HepG2 (cell line): ENCODE measurements around the gene ING1. TPM values are rescaled to one million over a fixed set of nuclear protein-coding genes. Genes with fewer than 3 reads are reported as not detected.
A peak's percentile ranks its signal among the peaks of the same experiment; 100 is the strongest.

ENCODE experiments used
- ARNTL ChIP-seq: sonication (generic); formaldehyde crosslinking; IDR thresholded peaks from 2 replicates; pipeline ENCODE4 v1.4.0; 2020; ENCODE audit warnings: mild to moderate bottlenecking, missing genetic modification reagents
- GLI4 ChIP-seq: sonication (generic); formaldehyde crosslinking; IDR thresholded peaks from 2 replicates; pipeline ENCODE4 v1.5.1; 2020; ENCODE audit warnings: missing genetic modification reagents, mild to moderate bottlenecking, moderate library complexity, borderline replicate concordance
- GTF2F1 ChIP-seq: fragments of 150-350 bp; IDR thresholded peaks from 2 replicates; pipeline ENCODE4 v1.6.1; 2014; ENCODE audit warnings: low read length
- HIVEP1 ChIP-seq: sonication (generic); formaldehyde crosslinking; IDR thresholded peaks from 2 replicates; pipeline ENCODE4 v1.4.0; 2020; ENCODE audit warnings: mild to moderate bottlenecking, missing genetic modification reagents
- HMG20A ChIP-seq: IDR thresholded peaks from 2 replicates; pipeline ENCODE4 v1.6.1; 2016; ENCODE audit warnings: borderline replicate concordance
- MIXL1 ChIP-seq: IDR thresholded peaks from 2 replicates; pipeline ENCODE4 v1.6.1; 2016
- NFKBIZ ChIP-seq: IDR thresholded peaks from 2 replicates; pipeline ENCODE4 v1.6.1; 2018; ENCODE audit warnings: missing genetic modification reagents, missing compliant biosample characterization
- PHF8 ChIP-seq: sonication (generic); formaldehyde crosslinking; IDR thresholded peaks from 2 replicates; pipeline ENCODE4 v1.5.0; 2020; ENCODE audit warnings: missing genetic modification reagents
- SALL2 ChIP-seq: sonication (generic); formaldehyde crosslinking; IDR thresholded peaks from 2 replicates; pipeline ENCODE4 v1.8.1; 2023; ENCODE audit warnings: mild to moderate bottlenecking, missing genetic modification reagents, inconsistent platforms
- SP1 ChIP-seq, 2 experiments: fragments of 450-650 bp in 1 of 2; sonication (generic) in 1 of 2; formaldehyde crosslinking in 1 of 2; IDR thresholded peaks; 2 replicates each; pipeline versions ENCODE4 v1.4.0 to v1.6.1; 2016 to 2020; ENCODE audit warnings: missing genetic modification reagents in 1 of 2
- ZBTB26 ChIP-seq: IDR thresholded peaks from 2 replicates; pipeline ENCODE4 v1.6.1; 2016; ENCODE audit warnings: missing compliant biosample characterization, missing genetic modification reagents, borderline replicate concordance
- ZBTB44 ChIP-seq: sonication (generic); formaldehyde crosslinking; IDR thresholded peaks from 2 replicates; pipeline ENCODE4 v1.4.0; 2020; ENCODE audit warnings: missing genetic modification reagents
- ZBTB7A ChIP-seq: sonication (generic); formaldehyde crosslinking; IDR thresholded peaks from 2 replicates; pipeline ENCODE4 v1.8.0; 2022; ENCODE audit warnings: mild to moderate bottlenecking, missing genetic modification reagents
- ZFP36L1 ChIP-seq: sonication (generic); formaldehyde crosslinking; IDR thresholded peaks from 2 replicates; pipeline ENCODE4 v1.8.0; 2022; ENCODE audit warnings: mild to moderate bottlenecking, missing genetic modification reagents, moderate library complexity
- ZFY ChIP-seq: sonication (generic); formaldehyde crosslinking; IDR thresholded peaks from 2 replicates; pipeline ENCODE4 v1.4.0; 2020; ENCODE audit warnings: missing genetic modification reagents
- ZNF34 ChIP-seq: sonication (generic); formaldehyde crosslinking; IDR thresholded peaks from 2 replicates; pipeline ENCODE4 v1.4.0; 2020; ENCODE audit warnings: mild to moderate bottlenecking, missing genetic modification reagents, borderline replicate concordance
- ZNF414 ChIP-seq: sonication (generic); formaldehyde crosslinking; IDR thresholded peaks from 2 replicates; pipeline ENCODE4 v1.5.0; 2020; ENCODE audit warnings: missing genetic modification reagents
- ZNF432 ChIP-seq: sonication (generic); formaldehyde crosslinking; IDR thresholded peaks from 2 replicates; pipeline ENCODE4 v1.5.0; 2020; ENCODE audit warnings: missing genetic modification reagents, mild to moderate bottlenecking, borderline replicate concordance
- ZNF737 ChIP-seq: sonication (generic); formaldehyde crosslinking; IDR thresholded peaks from 2 replicates; pipeline ENCODE4 v1.5.0; 2020; ENCODE audit warnings: missing genetic modification reagents, mild to moderate bottlenecking, borderline replicate concordance
- ZNF740 ChIP-seq: sonication (generic); formaldehyde crosslinking; IDR thresholded peaks from 2 replicates; pipeline ENCODE4 v1.4.0; 2020; ENCODE audit warnings: missing genetic modification reagents
- ZNF780A ChIP-seq: sonication (generic); formaldehyde crosslinking; IDR thresholded peaks from 2 replicates; pipeline ENCODE4 v1.8.0; 2022; ENCODE audit warnings: mild to moderate bottlenecking, missing genetic modification reagents, moderate library complexity
- polyA plus RNA-seq, 8 experiments: library from polyadenylated mRNA; depleted of rRNA in 3 of 8; stranded (reverse) in 7 of 8; unstranded in 1 of 8; fragments of >200 nt; fragmentation: Illumina TruSeq in 4 of 8; extraction: Trizol in 4 of 8; gene quantifications; 2 replicates each; pipeline versions ENCODE4 v1.2.1 to v1.2.3, GENCODE V29; 2011 to 2016; ENCODE audit warnings: low read depth in 4 of 8, missing spikeins in 1 of 8, mixed read lengths in 1 of 8; ENCODE audit not compliant: insufficient read depth in 1 of 8
- total RNA-seq, 5 experiments: library from RNA; depleted of rRNA; stranded (reverse); fragments of >200 nt; fragmentation: Illumina TruSeq; extraction: Trizol; gene quantifications; 2 replicates each; pipeline ENCODE4 v1.2.3, GENCODE V29; 2016; ENCODE audit warnings: low read depth in 1 of 5
- TF ChIP-seq, protein P1 (sequence below): sonication (generic); formaldehyde crosslinking; IDR thresholded peaks from 2 replicates; pipeline ENCODE4 v1.8.0; 2022; ENCODE audit warnings: mild to moderate bottlenecking, missing genetic modification reagents, borderline replicate concordance
- TF ChIP-seq, protein P2 (sequence below): fragments of 450-650 bp; IDR thresholded peaks from 2 replicates; pipeline ENCODE4 v1.6.1; 2017

The ING1 gene
- total and polyA plus RNA-seq, 2 of the 13 experiments (the other 11 are each of a cell fraction or from before 2014, with no cell fraction given), result 8.1 to 16.1 TPM

GRCh38 chr13:110714797-110715394, 1.4 kb downstream of the ING1 start (continued):
- TF ChIP-seq ZNF740 (CRISPR knock-in tag) (no peak; the same call in 1 of the 2 replicates), PHF8 (CRISPR knock-in tag) (peak; percentile 50; the same call in 1 of the 2 replicates), ZNF737 (CRISPR knock-in tag) (no peak), MIXL1 (peak; percentile 52; the same call in 1 of the 2 replicates), NFKBIZ (CRISPR knock-in tag) (no peak), ZBTB44 (CRISPR knock-in tag) (no peak), HIVEP1 (CRISPR knock-in tag) (0 out of 2 replicates have a peak, but pooled peaks have one; percentile 35), SP1 (IDR thresholded peaks at IDR 0.05) (no peak), SP1 (CRISPR knock-in tag; IDR thresholded peaks at IDR 0.05) (no peak), ZFY (CRISPR knock-in tag) (no peak), ZFP36L1 (CRISPR knock-in tag) (no peak), GTF2F1 (peak; percentile 84; the same call in 1 of the 2 replicates), ZNF432 (CRISPR knock-in tag) (no peak), ZBTB7A (CRISPR knock-in tag) (no peak), ZBTB26 (CRISPR knock-in tag) (no peak), ARNTL (CRISPR knock-in tag) (no peak), SALL2 (CRISPR knock-in tag) (0 out of 2 replicates have a peak, but pooled peaks have one; percentile 48), ZNF780A (CRISPR knock-in tag) (no peak), GLI4 (no peak), HMG20A (CRISPR knock-in tag) (no peak), ZNF414 (CRISPR knock-in tag) (no peak), ZNF34 (CRISPR knock-in tag) (0 out of 2 replicates have a peak, but pooled peaks have one; percentile 25)
- TF ChIP-seq, protein P1, sequence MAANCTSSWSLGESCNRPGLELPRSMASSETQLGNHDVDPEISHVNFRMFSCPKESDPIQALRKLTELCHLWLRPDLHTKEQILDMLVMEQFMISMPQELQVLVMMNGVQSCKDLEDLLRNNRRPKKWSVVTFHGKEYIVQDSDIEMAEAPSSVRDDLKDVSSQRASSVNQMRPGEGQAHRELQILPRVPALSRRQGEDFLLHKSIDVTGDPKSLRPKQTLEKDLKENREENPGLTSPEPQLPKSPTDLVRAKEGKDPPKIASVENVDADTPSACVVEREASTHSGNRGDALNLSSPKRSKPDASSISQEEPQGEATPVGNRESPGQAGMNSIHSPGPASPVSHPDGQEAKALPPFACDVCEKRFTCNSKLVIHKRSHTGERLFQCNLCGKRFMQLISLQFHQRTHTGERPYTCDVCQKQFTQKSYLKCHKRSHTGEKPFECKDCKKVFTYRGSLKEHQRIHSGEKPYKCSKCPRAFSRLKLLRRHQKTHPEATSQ, result no peak; the same call in 1 of the 2 replicates
- TF ChIP-seq, protein P2, sequence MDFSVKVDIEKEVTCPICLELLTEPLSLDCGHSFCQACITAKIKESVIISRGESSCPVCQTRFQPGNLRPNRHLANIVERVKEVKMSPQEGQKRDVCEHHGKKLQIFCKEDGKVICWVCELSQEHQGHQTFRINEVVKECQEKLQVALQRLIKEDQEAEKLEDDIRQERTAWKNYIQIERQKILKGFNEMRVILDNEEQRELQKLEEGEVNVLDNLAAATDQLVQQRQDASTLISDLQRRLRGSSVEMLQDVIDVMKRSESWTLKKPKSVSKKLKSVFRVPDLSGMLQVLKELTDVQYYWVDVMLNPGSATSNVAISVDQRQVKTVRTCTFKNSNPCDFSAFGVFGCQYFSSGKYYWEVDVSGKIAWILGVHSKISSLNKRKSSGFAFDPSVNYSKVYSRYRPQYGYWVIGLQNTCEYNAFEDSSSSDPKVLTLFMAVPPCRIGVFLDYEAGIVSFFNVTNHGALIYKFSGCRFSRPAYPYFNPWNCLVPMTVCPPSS, result no peak
